Parathyroid adenoma (tissue), 2 donors: ENCODE results near the gene PLEKHH1.

Experiments used
- H2AFZ ChIP-seq: fragments of 300-600 bp; sonication (generic); one replicate; pipeline ENCODE4 v1.7.0; 2017; ENCODE audit warnings: antibody characterized with exemption, mild to moderate bottlenecking
- H3K27ac ChIP-seq: fragments of 300-600 bp; sonication (generic); one replicate; pipeline ENCODE4 v1.7.0; 2017
- H3K27me3 ChIP-seq: fragments of 300-600 bp; sonication (generic); one replicate; pipeline ENCODE4 v1.7.0; 2017; ENCODE audit warnings: low read length; ENCODE audit not compliant: control insufficient read depth, insufficient read depth
- H3K36me3 ChIP-seq: fragments of 300-600 bp; sonication (generic); one replicate; pipeline ENCODE4 v1.7.0; 2017; ENCODE audit warnings: low read length; ENCODE audit not compliant: control insufficient read depth, insufficient read depth
- H3K4me1 ChIP-seq: fragments of 300-600 bp; sonication (generic); one replicate; pipeline ENCODE4 v1.7.0; 2017; ENCODE audit warnings: control low read depth
- H3K4me2 ChIP-seq: fragments of 300-600 bp; sonication (generic); one replicate; pipeline ENCODE4 v1.7.0; 2017; ENCODE audit warnings: low read length
- H3K4me3 ChIP-seq: fragments of 300-600 bp; sonication (generic); one replicate; pipeline ENCODE4 v1.7.0; 2017; ENCODE audit warnings: low read depth, low read length
- H3K79me2 ChIP-seq: fragments of 300-600 bp; sonication (generic); one replicate; pipeline ENCODE4 v1.7.0; 2017; ENCODE audit warnings: control low read depth
- H3K9ac ChIP-seq: fragments of 300-600 bp; sonication (generic); one replicate; pipeline ENCODE4 v1.7.0; 2017; ENCODE audit warnings: mild to moderate bottlenecking
- H3K9me3 ChIP-seq: fragments of 300-600 bp; sonication (generic); one replicate; pipeline ENCODE4 v1.7.0; 2017; ENCODE audit warnings: low read length; ENCODE audit not compliant: control insufficient read depth
- TF ChIP-seq, protein P1 (sequence below): fragments of 300-600 bp; sonication (generic); IDR thresholded peaks from one replicate; pipeline ENCODE4 v1.7.0; 2017; ENCODE audit warnings: antibody characterized with exemption, mild to moderate bottlenecking
- donor health status: primary hyperparathyroidism.

Gene PLEKHH1

GRCh38 chr14:67555518-67556090 lies 22.5 kb downstream of the PLEKHH1 start:
- Histone ChIP-seq H3K27ac (no peak overlapping the region), H3K27me3 (no peaks in the 10 kb centered on the region), H3K9ac (no peak overlapping the region), H3K4me2 (no peak overlapping the region), H3K79me2 (peaks cover 2% of the 10 kb centered on the region), H3K9me3 (no peaks in the 10 kb centered on the region), H2AFZ (no peak overlapping the region), H3K4me3 (no peak overlapping the region), H3K4me1 (peaks cover 10% of the 10 kb centered on the region), H3K36me3 (no peaks in the 10 kb centered on the region)
- TF ChIP-seq, protein P1, sequence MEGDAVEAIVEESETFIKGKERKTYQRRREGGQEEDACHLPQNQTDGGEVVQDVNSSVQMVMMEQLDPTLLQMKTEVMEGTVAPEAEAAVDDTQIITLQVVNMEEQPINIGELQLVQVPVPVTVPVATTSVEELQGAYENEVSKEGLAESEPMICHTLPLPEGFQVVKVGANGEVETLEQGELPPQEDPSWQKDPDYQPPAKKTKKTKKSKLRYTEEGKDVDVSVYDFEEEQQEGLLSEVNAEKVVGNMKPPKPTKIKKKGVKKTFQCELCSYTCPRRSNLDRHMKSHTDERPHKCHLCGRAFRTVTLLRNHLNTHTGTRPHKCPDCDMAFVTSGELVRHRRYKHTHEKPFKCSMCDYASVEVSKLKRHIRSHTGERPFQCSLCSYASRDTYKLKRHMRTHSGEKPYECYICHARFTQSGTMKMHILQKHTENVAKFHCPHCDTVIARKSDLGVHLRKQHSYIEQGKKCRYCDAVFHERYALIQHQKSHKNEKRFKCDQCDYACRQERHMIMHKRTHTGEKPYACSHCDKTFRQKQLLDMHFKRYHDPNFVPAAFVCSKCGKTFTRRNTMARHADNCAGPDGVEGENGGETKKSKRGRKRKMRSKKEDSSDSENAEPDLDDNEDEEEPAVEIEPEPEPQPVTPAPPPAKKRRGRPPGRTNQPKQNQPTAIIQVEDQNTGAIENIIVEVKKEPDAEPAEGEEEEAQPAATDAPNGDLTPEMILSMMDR: no peak

- Histone ChIP-seq H2AFZ (no peak overlapping the region), H3K9me3 (no peaks in the 10 kb centered on the region), H3K36me3 (no peaks in the 10 kb centered on the region), H3K79me2 (peaks cover 2% of the 10 kb centered on the region), H3K4me1 (peaks cover 10% of the 10 kb centered on the region), H3K27ac (no peak overlapping the region), H3K4me2 (no peak overlapping the region), H3K4me3 (no peak overlapping the region), H3K27me3 (no peaks in the 10 kb centered on the region), H3K9ac (no peak overlapping the region)
- TF ChIP-seq, protein P1: no peak
These were observed 23.6 kb downstream of the PLEKHH1 start for GRCh38 chr14:67556671-67557070.

GRCh38 chr14:67557118-67557517 lies 24.0 kb downstream of the PLEKHH1 start:
- no peak overlapping the region for H2AFZ ChIP-seq
- no peak overlapping the region for H3K4me2 ChIP-seq
- no peaks in the 10 kb centered on the region for H3K9me3 ChIP-seq
- H3K79me2 ChIP-seq: peaks cover 2% of the 10 kb centered on the region
- no peak overlapping the region for H3K27ac ChIP-seq
- no peak overlapping the region for H3K9ac ChIP-seq
- no peaks in the 10 kb centered on the region for H3K27me3 ChIP-seq
- no peak overlapping the region for H3K4me3 ChIP-seq
- TF ChIP-seq, protein P1: no peak
- peaks cover 10% of the 10 kb centered on the region for H3K4me1 ChIP-seq
- no peaks in the 10 kb centered on the region for H3K36me3 ChIP-seq

DNA sequence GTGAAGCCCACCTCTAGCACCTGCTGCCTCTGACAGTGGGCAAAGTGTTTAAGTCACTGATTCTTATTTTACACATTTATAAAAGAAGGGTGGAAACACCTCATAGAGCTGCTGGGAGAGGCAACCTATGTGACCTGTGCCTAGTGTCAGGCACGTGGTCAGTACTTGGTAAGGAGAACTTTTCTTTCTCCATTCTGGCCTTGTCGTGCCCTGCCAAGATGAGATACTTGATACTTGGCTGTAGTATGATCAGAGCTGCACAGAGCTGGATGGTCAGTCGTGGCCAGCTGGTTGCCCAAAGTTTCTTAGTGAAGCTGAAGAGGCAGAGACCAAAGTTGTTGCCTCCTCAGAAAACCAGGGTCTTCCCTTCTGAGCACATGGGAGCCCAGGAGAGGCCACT lies 24.6 kb downstream of the PLEKHH1 start:
- Histone ChIP-seq H3K27me3 (no peaks in the 10 kb centered on the region), H3K79me2 (peaks cover 2% of the 10 kb centered on the region), H3K4me2 (no peak overlapping the region), H3K9me3 (no peaks in the 10 kb centered on the region), H2AFZ (no peak overlapping the region), H3K36me3 (no peaks in the 10 kb centered on the region), H3K4me1 (peaks cover 10% of the 10 kb centered on the region), H3K27ac (no peak overlapping the region), H3K4me3 (no peak overlapping the region), H3K9ac (no peak overlapping the region)
- TF ChIP-seq, protein P1: no peak

DNA sequence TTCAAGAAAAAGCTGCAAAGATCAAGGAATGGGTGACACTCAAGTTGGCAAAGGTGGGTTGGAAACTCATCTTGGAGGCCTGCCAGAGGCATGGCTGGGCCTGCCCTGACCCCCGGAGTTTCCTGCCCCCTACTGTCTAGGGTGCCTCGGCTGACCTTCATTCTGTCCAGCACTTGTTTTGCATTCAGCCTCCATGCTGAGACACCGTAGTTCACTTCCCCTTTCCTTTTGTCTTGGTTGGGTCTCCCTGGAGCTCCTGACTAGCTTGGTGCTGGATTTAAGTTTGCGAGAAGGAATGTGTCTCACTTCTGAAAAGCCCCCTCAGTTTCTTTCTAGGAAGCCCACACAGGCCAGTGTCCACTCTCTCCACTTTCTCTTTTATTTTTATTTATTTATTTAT lies 26.5 kb downstream of the PLEKHH1 start:
- Histone ChIP-seq H2AFZ (no peak overlapping the region), H3K79me2 (no peaks in the 10 kb centered on the region), H3K9ac (no peak overlapping the region), H3K36me3 (no peaks in the 10 kb centered on the region), H3K9me3 (no peaks in the 10 kb centered on the region), H3K4me1 (no peaks in the 10 kb centered on the region), H3K27ac (no peak overlapping the region), H3K27me3 (no peaks in the 10 kb centered on the region), H3K4me3 (no peak overlapping the region), H3K4me2 (no peak overlapping the region)
- TF ChIP-seq, protein P1: no peak
